ENCODE data around the gene RAP1GAP2. TPM values are rescaled to one million over a fixed set of nuclear protein-coding genes. Genes with fewer than 3 reads are reported as not detected.

The RAP1GAP2 gene
- polyA plus RNA-seq, 3 donors = 1.5 to 48.4 (median 6.1) TPM

- TF ChIP-seq CTCF (IDR thresholded peaks at IDR 0.05) = no peak
- Histone ChIP-seq H3K27me3 (ENCODE audit: control insufficient read depth in 2 of 2, insufficient read depth in 2 of 2, low read length in 2 of 2) (no peaks in the 10 kb centered on the region), H3K4me1 (ENCODE audit: control insufficient read depth in 1 of 2, insufficient read depth in 2 of 2, low read length in 2 of 2) (no peaks in the 10 kb centered on the region), H2AFZ (ENCODE audit: insufficient read depth, low read depth, low read length, poor library complexity, severe bottlenecking) (no peak overlapping the region), H3K79me2 (ENCODE audit: insufficient read depth, low read length) (peaks cover 49% of the 10 kb centered on the region), H3K9me3 (replicated peaks in 1 of 2; ENCODE audit: control insufficient read depth in 1 of 2, insufficient read depth in 1 of 2, low read length in 2 of 2) (no peaks in the 10 kb centered on the region), H3K27ac (ENCODE audit: low read depth in 1 of 2, low read length in 2 of 2) (no peak overlapping the region), H3K36me3 (replicated peaks in 1 of 2; ENCODE audit: control insufficient read depth in 1 of 2, insufficient read depth in 2 of 2, low read length in 2 of 2) (peaks cover 20 to 45% of the 10 kb centered on the region in 2 donors), H4K20me1 (ENCODE audit: insufficient read depth, low read length) (peaks cover 100% of the 10 kb centered on the region), H3K9ac (ENCODE audit: insufficient read depth, low read length, poor library complexity, severe bottlenecking) (no peak overlapping the region), H3K4me2 (replicated peaks; ENCODE audit: extremely low read depth, low read length, poor library complexity, severe bottlenecking) (no peak overlapping the region), H3K4me3 (replicated peaks in 1 of 3; ENCODE audit: low read depth in 2 of 3, low read length in 3 of 3) (no peak overlapping the region)
- 94% methylated on average over 14 of the region's 18 CpGs for WGBS (ENCODE audit: insufficient coverage)
- H3K4me3 Mint-ChIP-seq = no peak overlapping the region
- no peak for DNase-seq
- peaks cover 0 to 3% (median 2%) of the 10 kb centered on the region in 3 donors for H3K27me3 Mint-ChIP-seq (ENCODE audit: low read depth in 3 of 3)
- H3K36me3 Mint-ChIP-seq = peaks cover 30 to 67% of the 10 kb centered on the region in 2 donors
- intact Hi-C loops (cut with micrococcal nuclease) = loop anchor here in 1 of 2 donors (10.0 kb wide), 1 partner anchor 137 kb away; no protein-coding TSS in a partner anchor
- H3K4me1 Mint-ChIP-seq = peaks cover 27% of the 10 kb centered on the region
- peaks cover 0 to 2% (median 0%) of the 10 kb centered on the region in 7 donors for H3K9me3 Mint-ChIP-seq
- H3K27ac Mint-ChIP-seq = peak overlapping the region in 1 of 7 donors; percentile 5
Observed at GRCh38 chr17:2921443-2921842, 125.2 kb downstream of the RAP1GAP2 start.

- Histone ChIP-seq H4K20me1 (ENCODE audit: insufficient read depth, low read length) (peaks cover 100% of the 10 kb centered on the region), H3K27me3 (ENCODE audit: control insufficient read depth in 2 of 2, insufficient read depth in 2 of 2, low read length in 2 of 2) (no peaks in the 10 kb centered on the region), H3K27ac (ENCODE audit: low read depth in 1 of 2, low read length in 2 of 2) (no peak overlapping the region), H3K4me3 (replicated peaks in 1 of 3; ENCODE audit: low read depth in 2 of 3, low read length in 3 of 3) (no peak overlapping the region), H3K9me3 (replicated peaks in 1 of 2; ENCODE audit: control insufficient read depth in 1 of 2, insufficient read depth in 1 of 2, low read length in 2 of 2) (no peaks in the 10 kb centered on the region), H3K79me2 (ENCODE audit: insufficient read depth, low read length) (peaks cover 42% of the 10 kb centered on the region), H3K36me3 (replicated peaks in 1 of 2; ENCODE audit: control insufficient read depth in 1 of 2, insufficient read depth in 2 of 2, low read length in 2 of 2) (peaks cover 16 to 60% of the 10 kb centered on the region in 2 donors), H2AFZ (ENCODE audit: insufficient read depth, low read depth, low read length, poor library complexity, severe bottlenecking) (no peak overlapping the region), H3K4me2 (replicated peaks; ENCODE audit: extremely low read depth, low read length, poor library complexity, severe bottlenecking) (no peak overlapping the region), H3K9ac (ENCODE audit: insufficient read depth, low read length, poor library complexity, severe bottlenecking) (no peak overlapping the region), H3K4me1 (ENCODE audit: control insufficient read depth in 1 of 2, insufficient read depth in 2 of 2, low read length in 2 of 2) (no peaks in the 10 kb centered on the region)
- no peak for DNase-seq
- peaks cover 0 to 3% (median 0%) of the 10 kb centered on the region in 3 donors for H3K27me3 Mint-ChIP-seq (ENCODE audit: low read depth in 3 of 3)
- WGBS (ENCODE audit: insufficient coverage) = 89% methylated on average over 10 of the region's 10 CpGs
- intact Hi-C loops (cut with micrococcal nuclease) = loop anchor here in 1 of 2 donors (10.0 kb wide), 1 partner anchor 139 kb away; no protein-coding TSS in a partner anchor
- peak overlapping the region in 1 of 7 donors; percentile 78 for H3K27ac Mint-ChIP-seq
- H3K4me1 Mint-ChIP-seq = peaks cover 27% of the 10 kb centered on the region
- H3K9me3 Mint-ChIP-seq = peaks cover 0 to 4% (median 0%) of the 10 kb centered on the region in 7 donors
- peaks cover 35 to 73% of the 10 kb centered on the region in 2 donors for H3K36me3 Mint-ChIP-seq
- TF ChIP-seq CTCF (IDR thresholded peaks at IDR 0.05) = no peak
- H3K4me3 Mint-ChIP-seq = no peak overlapping the region
Observed at GRCh38 chr17:2924211-2924610, 128.0 kb downstream of the RAP1GAP2 start.

Data from CD14-positive monocyte (primary cell).